GM18511 (cell line): ENCODE results near the gene NOB1.
"Not testable (repeated sequence)": the region's sequence is repeated elsewhere in the genome, so short reads cannot be mapped to it uniquely, and the experiment has no call there.

ENCODE experiments used
- ATAC-seq: cut with Tn5 transposase; IDR thresholded peaks from one replicate; pipeline ENCODE4 v1.9.1; 2021; ENCODE audit warnings: mild to moderate bottlenecking, moderate library complexity; ENCODE audit not compliant: unreplicated experiment

The NOB1 gene

GRCh38 chr16:69761983-69762813 lies 7.5 kb upstream of the NOB1 start, which contains the start of gene WWP2:
TSS of gene WWP2 (plus strand) at chr16:69762332. CDS start at chr16:69787011, 24,679 bp downstream.
- ATAC-seq = peak; percentile 78

- ATAC-seq = not testable (repeated sequence)
Measured at GRCh38 chr16:69757375-69757774, 2.6 kb upstream of the NOB1 start.

GRCh38 chr16:69756705-69757104 lies 2.0 kb upstream of the NOB1 start:
- ATAC-seq = no peak

- no peak for ATAC-seq
Measured at GRCh38 chr16:69754143-69754468, 620 bp downstream of the NOB1 start.

- no peak for ATAC-seq
Measured at GRCh38 chr16:69748694-69749345, 5.9 kb downstream of the NOB1 start.

- no peak for ATAC-seq
Measured at GRCh38 chr16:69747115-69747514, 7.6 kb downstream of the NOB1 start.

GRCh38 chr16:69745959-69746358 lies 8.8 kb downstream of the NOB1 start:
- no peak for ATAC-seq

- no peak for ATAC-seq
Measured at GRCh38 chr16:69745232-69745612, 9.5 kb downstream of the NOB1 start.

- no peak for ATAC-seq
Measured at GRCh38 chr16:69744363-69745231, 10.1 kb downstream of the NOB1 start.

GRCh38 chr16:69741951-69742904 lies 12.5 kb downstream of the NOB1 start:
- no peak for ATAC-seq

GRCh38 chr16:69741519-69741918 lies 13.2 kb downstream of the NOB1 start:
- ATAC-seq = no peak

- no peak for ATAC-seq
Measured at GRCh38 chr16:69732101-69732500, 22.6 kb downstream of the NOB1 start.

GRCh38 chr16:69731280-69731679 lies 23.4 kb downstream of the NOB1 start:
- not testable (repeated sequence) for ATAC-seq

GRCh38 chr16:69729030-69729429 lies 25.7 kb downstream of the NOB1 start:
- ATAC-seq = not testable (repeated sequence)

- ATAC-seq = no peak
Measured at GRCh38 chr16:69727916-69728270, 26.8 kb downstream of the NOB1 start.

- peak; percentile 98 for ATAC-seq
Measured at GRCh38 chr16:69726313-69727060, 28.2 kb downstream of the NOB1 start, which contains the start of gene NQO1. TSS of gene NQO1 (minus strand) at chr16:69726560. CDS start at chr16:69726439, 121 bp downstream.

GRCh38 chr16:69725480-69726312 lies 29.0 kb downstream of the NOB1 start:
- ATAC-seq = no peak

GRCh38 chr16:69724981-69725479 lies 29.7 kb downstream of the NOB1 start:
- no peak for ATAC-seq
